Nucleus accumbens (tissue), 56 donors: ENCODE data around the gene RPN2.

ENCODE experiments used
- DNase-seq, 56 donors: peaks; one replicate each; lab custom pipeline; 2025; lab: John Stamatoyannopoulos, UW

The RPN2 gene

DNA sequence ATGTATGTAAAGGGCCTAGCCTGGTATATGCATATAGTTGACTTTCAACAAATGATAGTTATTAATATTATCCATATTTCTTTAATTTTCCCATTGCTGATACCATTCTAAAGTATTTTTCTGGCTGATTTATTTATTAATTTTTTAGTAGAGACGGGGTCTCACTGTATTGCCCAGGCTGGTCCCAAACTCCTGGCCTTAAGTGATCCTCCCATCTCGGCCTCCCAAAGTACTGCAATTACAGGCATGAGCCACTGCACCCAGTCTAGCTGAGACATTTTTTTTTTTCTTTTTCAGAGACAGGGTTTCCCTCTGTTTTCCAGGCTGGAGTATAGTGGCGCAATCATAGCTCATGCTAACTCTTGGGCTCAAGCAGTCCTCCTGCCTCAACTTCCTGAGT lies 30.1 kb downstream of the RPN2 start:
- DNase-seq, result no peak

DNA sequence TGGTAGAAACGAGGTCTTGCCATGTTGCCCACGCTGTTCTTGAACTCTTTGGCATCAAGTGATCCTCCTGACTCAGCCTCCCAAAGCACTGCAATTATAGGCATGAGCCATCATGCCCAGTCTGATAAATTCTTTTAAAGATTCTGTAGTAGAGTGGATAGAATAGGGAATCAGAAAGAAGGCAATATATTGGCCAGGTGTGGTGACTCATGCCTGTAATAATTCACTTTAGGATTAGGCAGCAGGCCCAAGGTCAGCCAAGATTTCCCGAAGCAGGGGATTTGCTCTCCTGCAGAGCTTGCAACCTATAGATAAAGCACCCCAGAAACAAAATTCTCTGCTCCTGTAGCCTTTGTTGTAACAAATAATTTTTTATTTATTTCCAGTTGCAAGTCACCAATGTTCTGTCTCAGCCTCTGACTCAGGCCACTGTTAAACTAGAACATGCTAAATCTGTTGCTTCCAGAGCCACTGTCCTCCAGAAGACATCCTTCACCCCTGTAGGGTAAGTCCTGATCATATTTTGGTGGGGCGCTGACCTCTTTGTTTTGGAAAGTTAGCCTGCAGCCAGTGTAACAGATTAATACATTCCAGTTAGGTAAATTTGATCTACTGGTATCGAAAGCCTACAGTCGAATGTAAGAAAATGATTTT lies 30.7 kb downstream of the RPN2 start:
- no peak for DNase-seq

DNA sequence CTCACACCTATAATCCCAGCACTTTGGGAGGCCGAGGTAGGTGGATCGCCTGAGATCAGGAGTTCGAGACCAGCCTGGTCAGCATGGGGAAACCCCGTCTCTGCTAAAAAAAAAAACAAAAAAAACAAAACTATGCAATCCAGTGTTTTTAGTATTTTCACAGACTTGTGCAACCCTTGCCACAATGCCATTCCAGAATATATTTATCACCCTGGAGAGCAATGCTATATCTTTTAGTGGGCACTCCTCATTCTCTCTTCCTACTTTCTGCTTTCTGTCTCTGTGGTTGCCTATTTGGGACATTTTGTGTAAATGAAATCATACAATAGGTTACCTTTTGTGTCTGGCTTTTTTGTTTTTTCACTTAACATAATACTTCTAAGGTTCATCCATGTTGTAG lies 39.3 kb downstream of the RPN2 start:
- no peak for DNase-seq

DNA sequence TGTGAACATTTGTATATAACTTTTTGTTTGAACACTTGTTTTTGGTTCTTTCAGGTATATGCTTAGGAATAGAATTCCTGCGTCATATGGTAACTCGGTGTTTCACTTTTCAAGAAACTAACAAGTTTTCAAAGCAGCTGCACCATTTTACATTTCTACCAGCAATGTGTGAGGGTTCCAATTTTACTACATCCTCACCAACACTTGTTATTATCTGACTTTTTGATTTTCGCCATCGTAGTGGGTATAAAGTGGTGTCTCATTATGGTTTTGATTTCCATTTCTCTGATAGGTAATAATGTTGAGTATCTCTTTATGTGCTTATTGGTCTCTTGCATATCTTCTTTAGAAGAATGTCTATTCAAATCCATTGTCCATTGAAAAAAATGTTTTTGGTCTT lies 39.8 kb downstream of the RPN2 start:
- DNase-seq, result no peak

DNA sequence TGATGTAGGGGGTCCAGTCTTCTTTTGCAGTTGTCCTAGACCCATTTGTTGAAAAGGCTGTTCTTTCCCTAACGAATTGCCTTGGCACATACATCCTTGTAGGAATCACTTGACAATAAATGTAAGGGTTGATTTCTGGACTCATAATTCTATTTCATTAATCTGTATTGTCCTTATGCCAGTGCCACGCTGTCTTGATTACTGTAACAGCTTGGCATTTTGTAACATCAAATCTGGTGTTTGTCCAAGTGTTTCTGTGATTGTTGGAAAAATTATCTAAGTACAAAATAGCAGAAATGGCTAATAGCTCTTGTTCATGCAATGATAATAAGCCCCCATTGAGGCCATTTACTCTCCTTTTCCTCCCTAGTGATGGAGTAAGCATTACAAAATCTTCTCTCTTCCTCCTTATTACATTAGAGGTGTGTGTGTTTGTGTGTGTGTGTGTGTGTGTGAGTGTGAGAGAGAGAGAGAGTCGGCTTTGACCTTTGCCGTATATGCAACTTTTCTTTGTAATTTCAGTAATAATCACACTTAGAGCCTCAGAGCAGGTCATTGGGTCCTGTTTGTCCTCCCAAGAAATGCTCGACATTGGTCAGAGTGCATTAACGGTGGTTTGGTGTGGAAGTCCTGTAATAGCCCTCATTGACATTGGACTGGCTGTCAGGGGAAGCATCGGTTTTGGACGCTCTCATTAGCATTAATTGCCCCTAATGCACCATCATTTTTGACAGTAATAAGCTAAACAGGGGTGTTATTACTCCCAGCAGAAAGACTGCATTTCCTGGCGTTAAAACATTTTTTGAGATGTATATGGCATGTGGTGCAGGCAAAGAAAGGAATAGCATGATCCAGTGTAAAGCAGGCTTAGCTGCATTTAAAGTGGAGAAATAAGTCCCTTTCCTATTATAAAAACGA lies 40.9 kb downstream of the RPN2 start:
- DNase-seq, result no peak

DNA sequence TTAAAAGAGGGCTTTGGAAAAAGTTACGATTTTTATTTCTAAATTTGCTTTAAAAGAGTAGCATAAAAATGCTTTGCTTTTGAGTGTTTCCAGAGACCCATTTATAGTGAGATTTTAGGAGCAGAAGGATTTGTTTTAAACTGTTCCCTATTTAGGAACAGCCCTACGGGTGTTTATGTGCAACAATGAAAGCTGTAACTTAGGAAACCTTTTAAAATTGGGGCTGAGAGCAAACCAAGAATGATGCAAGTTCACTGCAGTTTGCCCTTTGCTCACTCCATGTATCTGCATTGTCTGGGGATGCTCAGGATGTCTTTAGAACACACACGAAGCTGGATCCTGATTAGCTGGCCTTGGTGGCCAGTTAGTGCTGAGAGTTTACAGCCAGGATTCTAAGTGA lies 41.6 kb downstream of the RPN2 start:
- no peak for DNase-seq

DNA sequence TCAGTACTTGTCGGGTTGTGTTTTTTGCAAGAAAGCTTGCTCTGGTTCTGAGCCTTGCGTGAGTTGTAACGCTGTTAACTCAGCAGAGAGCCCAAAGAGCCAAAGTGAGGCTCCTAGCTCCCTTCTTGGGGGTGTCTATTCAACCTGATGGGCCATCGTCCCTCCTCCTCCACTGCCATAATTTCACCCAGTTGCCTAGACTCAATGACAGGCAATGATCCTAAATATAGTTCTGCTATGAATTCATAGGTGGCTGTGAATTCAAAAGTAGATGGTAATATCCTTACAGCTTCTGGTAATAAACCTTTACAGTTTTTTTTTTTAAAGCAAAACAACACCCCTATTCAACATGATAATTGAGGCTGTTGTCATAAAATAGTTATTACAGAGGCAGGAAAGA lies 43.0 kb downstream of the RPN2 start:
- DNase-seq, result no peak

DNA sequence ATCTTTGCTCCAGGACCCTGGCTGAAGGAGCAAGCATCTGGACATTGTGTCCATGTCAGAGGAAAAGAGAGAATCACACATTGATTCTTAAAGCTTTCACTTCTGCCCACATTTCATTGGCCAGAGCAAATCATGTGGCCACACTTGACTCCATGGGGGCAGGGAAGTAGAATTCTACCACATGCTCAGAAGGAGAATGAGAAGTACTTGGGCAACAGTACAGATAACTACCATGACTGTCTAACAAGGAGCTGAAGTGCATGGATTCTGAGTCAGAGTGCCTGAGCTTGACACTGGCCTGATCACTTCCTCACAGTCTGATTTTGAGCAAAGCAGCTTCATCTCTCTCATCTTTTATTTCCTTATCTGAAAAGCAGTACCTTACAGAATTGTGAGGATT lies 43.9 kb downstream of the RPN2 start:
- DNase-seq, result peak in 2 of 56 donors; percentile 11 to 34

DNA sequence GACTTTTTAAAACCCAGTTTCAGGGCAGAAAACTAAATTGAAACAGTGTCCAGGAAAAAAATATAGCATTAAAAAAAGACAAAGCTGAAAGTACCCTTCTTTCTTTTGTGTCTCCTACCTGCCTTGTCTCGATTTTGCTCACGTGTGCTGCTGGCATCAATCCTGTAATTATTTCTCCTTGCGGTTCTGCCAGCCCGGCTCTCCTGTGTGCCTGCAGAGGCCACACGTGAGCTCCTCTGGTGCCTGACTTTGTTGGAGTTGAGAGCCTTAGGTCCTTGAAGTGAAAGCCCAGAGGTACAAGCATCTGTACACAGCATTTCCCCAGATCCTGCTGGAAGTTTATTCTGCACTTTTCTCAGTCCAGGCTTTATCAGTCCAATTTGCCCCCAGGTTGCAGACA lies 46.0 kb downstream of the RPN2 start:
- DNase-seq, result no peak

DNA sequence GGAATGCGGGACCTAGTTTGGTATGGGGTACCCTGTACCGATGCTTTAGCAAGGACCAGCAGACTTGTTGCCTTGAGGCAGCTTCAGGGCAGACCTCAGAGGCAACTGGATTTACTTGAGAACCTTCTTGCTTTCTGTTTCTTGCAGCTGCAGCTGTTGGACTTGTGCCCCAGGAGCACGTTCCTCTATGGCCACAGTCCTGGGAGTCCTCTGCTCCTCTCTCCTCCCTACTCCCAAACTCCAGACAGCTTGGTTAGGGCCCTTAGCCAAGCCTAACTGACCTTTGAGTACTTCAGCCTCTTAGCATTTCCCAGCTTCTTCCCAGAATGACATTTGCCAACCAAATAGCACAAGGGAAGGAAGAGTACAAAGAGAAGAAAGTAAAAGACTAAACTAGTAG lies 47.8 kb downstream of the RPN2 start:
- DNase-seq, result no peak

DNA sequence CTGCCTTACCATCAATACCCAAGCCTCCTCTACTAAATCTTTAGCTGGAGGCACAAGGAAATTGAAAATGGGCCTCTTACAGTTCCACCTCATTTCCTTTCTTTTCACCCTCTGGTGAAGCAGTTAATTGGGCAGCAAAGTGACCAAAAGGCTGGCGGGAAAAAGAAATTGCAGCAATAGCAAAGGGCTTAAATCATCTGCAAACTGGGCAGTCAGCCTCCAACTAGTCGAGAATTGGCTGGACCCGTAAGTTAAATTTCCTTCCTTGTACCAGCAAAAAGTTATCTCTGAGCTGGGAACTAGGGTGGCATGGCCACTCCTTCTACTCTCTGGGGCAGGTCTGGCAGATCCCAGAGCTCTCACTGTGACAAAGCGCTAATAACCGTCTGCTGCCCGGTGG lies 49.0 kb downstream of the RPN2 start:
- DNase-seq, result no peak

DNA sequence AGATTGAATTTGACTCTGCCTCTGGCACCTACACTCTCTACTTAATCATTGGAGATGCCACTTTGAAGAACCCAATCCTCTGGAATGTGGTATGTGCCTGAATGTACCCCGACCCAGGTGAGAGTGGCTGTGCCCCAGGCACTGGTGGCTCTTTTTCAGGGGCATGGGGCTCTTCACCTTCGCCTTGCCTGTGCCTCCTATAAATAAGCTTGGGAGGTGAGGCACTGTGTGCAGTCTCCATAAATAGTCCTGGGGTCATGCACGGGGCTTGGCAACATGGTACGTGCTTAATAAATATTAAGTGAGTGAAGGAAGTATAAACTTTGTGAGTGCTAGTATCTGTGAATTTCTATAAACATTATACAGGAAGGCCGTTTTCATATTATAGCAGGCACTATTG lies 49.5 kb downstream of the RPN2 start:
- no peak for DNase-seq

DNA sequence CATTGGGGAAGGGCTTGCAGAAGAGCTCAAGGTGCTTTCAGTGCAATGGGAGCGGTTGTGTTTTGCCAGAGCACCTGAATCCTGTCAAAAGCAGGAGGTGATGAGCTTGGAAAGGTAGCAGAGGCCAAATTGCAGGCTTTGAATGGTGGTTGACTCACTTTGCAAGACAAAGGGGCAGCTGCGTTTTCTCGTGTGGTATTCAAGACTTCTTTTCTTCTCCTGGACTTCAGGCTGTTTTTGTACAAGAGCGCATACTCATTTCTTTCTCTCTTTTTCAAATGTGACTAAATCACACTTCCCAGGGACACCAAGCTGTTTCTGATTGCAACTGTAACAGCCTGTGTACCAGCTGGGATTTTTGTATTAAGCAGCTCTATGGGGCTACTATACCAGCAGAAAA lies 50.2 kb downstream of the RPN2 start:
- no peak for DNase-seq

DNA sequence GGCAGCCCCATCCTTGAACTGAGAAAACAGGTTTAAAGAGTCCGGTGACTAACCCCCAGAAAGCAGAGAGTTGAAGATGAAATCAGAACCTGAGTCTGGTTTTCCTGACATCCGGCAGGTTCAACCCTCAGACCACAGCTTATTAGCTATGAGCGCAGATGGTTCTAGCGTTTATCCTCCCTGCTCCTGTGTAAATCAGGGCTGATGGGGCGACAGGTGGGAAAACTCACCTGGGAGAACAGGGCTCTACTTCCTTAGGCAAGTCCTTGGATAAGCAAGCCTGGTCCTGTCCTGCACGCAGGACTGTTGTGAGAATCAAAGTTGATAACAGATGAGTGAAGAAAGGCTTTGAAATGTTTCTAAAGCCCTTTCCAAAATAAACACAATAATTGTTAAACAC lies 51.1 kb downstream of the RPN2 start:
- DNase-seq, result no peak

DNA sequence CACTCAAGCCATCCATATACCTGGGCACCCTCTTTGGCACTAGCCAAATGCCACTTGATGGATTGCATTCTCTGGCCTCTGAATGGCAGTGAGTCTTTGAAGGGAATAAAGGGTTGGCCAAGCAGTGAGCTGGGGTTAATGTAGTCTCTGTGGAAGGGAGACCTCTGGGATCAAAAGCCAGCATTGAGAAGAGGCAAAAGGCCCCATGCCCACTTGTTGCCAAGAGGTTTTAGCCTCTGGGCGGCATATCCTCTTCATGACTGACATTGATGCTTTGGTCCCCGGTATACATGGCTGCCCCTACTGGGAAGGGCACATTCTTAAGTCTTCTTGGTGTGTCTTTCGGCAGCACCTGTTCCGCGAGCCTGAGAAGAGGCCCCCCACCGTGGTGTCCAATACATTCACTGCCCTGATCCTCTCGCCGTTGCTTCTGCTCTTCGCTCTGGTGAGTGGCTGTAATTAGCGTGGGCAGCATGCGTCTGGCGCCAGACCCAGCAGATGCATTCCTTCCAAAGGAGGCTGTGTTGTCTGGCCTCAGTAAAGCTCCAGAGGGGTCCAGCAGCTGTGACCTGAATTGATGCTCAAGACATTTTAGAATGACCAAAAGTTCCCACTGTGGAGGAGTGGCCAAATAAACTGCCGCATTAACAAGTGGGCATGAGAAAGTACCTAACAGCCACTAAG lies 53.0 kb downstream of the RPN2 start:
- DNase-seq, result peak in 10 of 56 donors; percentile 3 to 32 (median 10)

DNA sequence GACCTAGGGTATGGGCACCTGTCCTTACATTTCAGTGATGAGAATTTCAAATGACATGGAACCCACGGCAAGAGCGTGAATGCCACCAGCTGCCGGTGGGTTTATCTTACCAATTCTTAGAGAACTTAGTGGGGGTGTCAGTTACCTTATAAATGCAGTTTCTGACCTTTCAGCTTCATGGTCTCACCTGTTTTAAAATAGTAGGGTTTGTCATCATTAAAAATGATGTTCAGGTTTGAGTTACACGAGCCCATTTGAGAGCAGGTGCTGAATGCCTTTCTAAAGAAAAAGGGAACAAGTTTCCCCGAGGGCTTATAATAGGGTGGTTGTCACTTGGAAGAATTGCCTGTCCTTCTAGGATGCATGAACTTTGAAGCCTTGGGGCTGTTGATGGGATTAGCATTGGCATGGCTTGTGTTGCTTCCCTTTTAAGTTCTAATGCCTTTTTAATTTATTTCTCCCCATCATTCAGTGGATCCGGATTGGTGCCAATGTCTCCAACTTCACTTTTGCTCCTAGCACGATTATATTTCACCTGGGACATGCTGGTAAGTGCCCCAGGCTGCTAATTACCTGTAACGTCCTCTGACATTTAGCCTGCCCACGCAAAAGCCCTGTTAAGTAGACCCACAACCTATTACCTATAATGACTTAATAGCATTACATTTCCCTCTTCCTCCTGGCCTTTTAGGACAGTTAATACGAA lies 54.6 kb downstream of the RPN2 start:
- no peak for DNase-seq

DNA sequence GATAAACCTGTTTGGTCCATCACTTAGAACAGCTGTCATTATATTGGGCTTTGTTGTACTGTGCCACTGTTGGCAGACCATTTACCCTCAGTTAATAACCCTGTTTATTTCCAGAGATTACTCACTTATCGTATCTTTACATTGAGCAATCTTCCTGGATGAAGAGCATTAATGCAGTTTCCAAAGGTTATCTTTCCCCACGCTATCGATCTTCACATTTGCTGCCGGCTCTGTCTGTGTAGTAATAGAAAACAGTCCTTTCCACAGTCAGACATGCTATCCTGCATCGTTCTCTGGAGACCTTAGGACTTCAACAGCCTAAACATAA lies 55.1 kb downstream of the RPN2 start:
- no peak for DNase-seq

DNA sequence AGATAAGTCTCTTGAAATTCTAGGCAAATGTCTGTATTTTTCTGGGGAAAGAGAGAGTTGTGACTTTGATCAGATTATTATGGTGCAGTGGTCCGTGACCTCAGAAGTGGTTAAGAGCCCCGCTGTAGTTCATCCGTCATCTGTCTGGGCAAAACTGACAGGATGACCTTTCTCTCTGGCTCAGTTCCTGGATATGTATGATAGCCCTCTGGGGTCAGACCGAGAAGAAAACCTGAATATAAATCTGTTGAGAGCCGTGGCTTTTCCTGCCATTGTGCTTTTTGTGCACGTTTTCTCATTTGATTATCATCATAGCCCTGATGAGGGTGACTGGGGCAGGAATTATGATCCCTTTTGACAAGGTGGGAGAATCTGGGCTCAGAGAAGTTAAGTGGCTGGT lies 55.9 kb downstream of the RPN2 start:
- no peak for DNase-seq

DNA sequence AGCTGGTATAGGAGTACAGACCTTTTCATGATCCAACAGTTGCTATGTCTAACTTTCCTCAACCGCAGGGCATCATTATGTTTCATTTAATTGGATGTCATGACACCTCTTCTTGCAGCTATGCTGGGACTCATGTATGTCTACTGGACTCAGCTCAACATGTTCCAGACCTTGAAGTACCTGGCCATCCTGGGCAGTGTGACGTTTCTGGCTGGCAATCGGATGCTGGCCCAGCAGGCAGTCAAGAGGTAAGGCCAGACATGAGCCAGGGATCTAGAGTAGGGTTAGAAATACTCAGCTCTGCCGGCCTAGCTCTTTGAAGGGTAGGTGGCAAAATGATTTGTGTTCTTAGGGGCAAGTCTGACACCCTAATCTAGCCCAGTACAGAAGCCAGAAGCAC lies 57.3 kb downstream of the RPN2 start:
- no peak for DNase-seq

DNA sequence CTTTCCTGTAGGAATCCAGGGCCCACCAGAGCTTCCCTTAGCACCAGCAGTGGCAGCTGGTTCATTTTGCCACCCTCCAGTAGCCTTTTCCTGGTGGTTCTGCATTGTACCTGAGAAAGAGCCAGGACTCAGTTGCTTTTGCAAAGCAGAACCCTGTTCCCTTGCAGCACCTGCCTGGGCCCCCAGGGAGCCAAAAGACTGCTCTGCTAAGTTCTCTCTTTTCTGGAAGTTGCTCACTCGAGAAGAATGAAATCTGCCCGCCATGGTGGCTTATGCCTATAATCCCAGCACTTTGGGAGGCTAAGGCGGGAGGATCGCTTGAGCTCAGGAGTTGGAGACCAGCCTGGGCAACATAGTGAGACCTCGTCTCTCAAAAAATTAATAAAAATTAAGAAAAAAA lies 58.5 kb downstream of the RPN2 start:
- DNase-seq, result no peak

DNA sequence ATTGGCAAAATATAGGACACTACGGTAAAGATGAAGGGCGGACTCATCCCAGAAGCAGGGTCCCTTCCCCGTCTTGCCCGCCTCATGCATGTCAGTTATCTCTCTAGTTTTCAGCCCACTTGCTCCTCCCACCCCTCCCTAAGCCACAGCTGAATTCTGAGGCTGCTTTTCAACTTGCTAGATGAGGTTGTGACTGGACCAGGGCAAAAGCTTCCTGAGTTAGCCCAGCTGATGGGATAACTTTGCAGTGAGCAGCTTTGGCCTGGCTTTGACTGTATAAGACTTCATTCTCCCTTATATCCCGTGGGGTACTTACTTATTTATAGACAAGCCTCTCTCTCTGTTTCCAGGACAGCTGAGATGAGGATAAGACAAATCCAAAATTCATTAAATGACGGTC lies 59.3 kb downstream of the RPN2 start:
- DNase-seq, result no peak
